SK-N-SH (cell line): ENCODE results near the gene AIMP1. TPM values are rescaled to one million over a fixed set of nuclear protein-coding genes. Genes with fewer than 3 reads are reported as not detected.

Source experiments
- CTCF ChIA-PET: fragments of 300-600, 350-600 bp; formaldehyde crosslinking; extraction: SDS; loops from one replicate; lab custom pipeline; 2021; lab: Yijun Ruan, JAX
- POLR2A ChIA-PET: fragments of 350-600 bp; sonication (Branson Sonifier 250); formaldehyde crosslinking; extraction: SDS; loops from one replicate; lab custom pipeline; 2020; ENCODE audit warnings: antibody characterized with exemption, inconsistent platforms; lab: Yijun Ruan, JAX
- DNase-seq: peaks from one replicate; pipeline ENCODE4 v3.0.0; 2012
- H2AFZ ChIP-seq: fragments of 200-600 bp; sonication (generic); 2 replicates; pipeline ENCODE4 v1.8.1; 2016; ENCODE audit warnings: antibody characterized with exemption, mild to moderate bottlenecking, low read depth
- H3F3A ChIP-seq: fragments of 200-600 bp; sonication (generic); replicated peaks from 2 replicates; pipeline ENCODE3; 2016; ENCODE audit warnings: antibody characterized with exemption, mild to moderate bottlenecking; ENCODE audit not compliant: insufficient read depth
- H3K27ac ChIP-seq, 2 experiments: fragments of 200-500 bp in 1 of 2; fragments of 200-600 bp in 1 of 2; sonication (Bioruptor generic) in 1 of 2; sonication (generic), shearing (Covaris generic) in 1 of 2; 2 replicates each; pipeline versions ENCODE4 v1.5.1 to v1.6.1; 2014 to 2016; ENCODE audit warnings: low read depth in 2 of 2, inconsistent platforms in 1 of 2, low read length in 1 of 2, mild to moderate bottlenecking in 1 of 2, mixed read lengths in 1 of 2
- H3K27me3 ChIP-seq: fragments of 200-600 bp; sonication (generic), shearing (Covaris generic); 2 replicates; pipeline ENCODE4 v1.6.1; 2016; ENCODE audit warnings: mixed run types; ENCODE audit not compliant: insufficient read depth
- H3K36me3 ChIP-seq, 2 experiments: fragments of 200-500 bp in 1 of 2; fragments of 200-600 bp in 1 of 2; sonication (Bioruptor generic) in 1 of 2; sonication (generic) in 1 of 2; replicated peaks in 1 of 2; 2 replicates each; pipeline versions ENCODE3 to v1.5.1; 2014 to 2016; ENCODE audit warnings: low read length in 1 of 2, mild to moderate bottlenecking in 1 of 2; ENCODE audit not compliant: insufficient read depth in 2 of 2, control insufficient read depth in 1 of 2
- H3K4me1 ChIP-seq, 2 experiments: fragments of 200-500 bp in 1 of 2; fragments of 200-600 bp in 1 of 2; sonication (Bioruptor generic) in 1 of 2; sonication (generic), shearing (Covaris generic) in 1 of 2; 2 replicates each; pipeline versions ENCODE4 v1.5.1 to v1.6.1; 2014 to 2016; ENCODE audit warnings: low read depth in 1 of 2, low read length in 1 of 2, mixed run types in 1 of 2; ENCODE audit not compliant: insufficient read depth in 2 of 2, control insufficient read depth in 1 of 2
- H3K4me2 ChIP-seq: fragments of 200-600 bp; sonication (generic), shearing (Covaris generic); 2 replicates; pipeline ENCODE4 v1.6.1; 2017; ENCODE audit warnings: mixed run types
- H3K4me3 ChIP-seq, 2 experiments: fragments of 200-500 bp in 1 of 2; fragments of 200-600 bp in 1 of 2; sonication (Bioruptor generic) in 1 of 2; sonication (generic), shearing (Covaris generic) in 1 of 2; 2 replicates each; pipeline versions ENCODE4 v1.5.1 to v1.8.1; 2014 to 2016; ENCODE audit warnings: low read depth in 2 of 2, inconsistent platforms in 1 of 2, low read length in 1 of 2, mild to moderate bottlenecking in 1 of 2, mixed read lengths in 1 of 2, moderate library complexity in 1 of 2
- H3K79me2 ChIP-seq: fragments of 200-600 bp; sonication (generic); 2 replicates; pipeline ENCODE4 v1.8.1; 2017; ENCODE audit warnings: mild to moderate bottlenecking; ENCODE audit not compliant: insufficient read depth
- H3K9ac ChIP-seq: fragments of 200-600 bp; sonication (generic); 2 replicates; pipeline ENCODE4 v1.6.1; 2017; ENCODE audit warnings: mixed run types
- H3K9me2 ChIP-seq: fragments of 200-600 bp; sonication (generic); 2 replicates; pipeline ENCODE4 v1.6.1; 2017; ENCODE audit warnings: mixed run types
- H3K9me3 ChIP-seq: fragments of 200-600 bp; sonication (generic); 2 replicates; pipeline ENCODE4 v1.6.1; 2017; ENCODE audit warnings: mixed run types, mild to moderate bottlenecking, moderate library complexity
- H4K20me1 ChIP-seq: fragments of 200-600 bp; sonication (generic); 2 replicates; pipeline ENCODE4 v1.6.1; 2017; ENCODE audit warnings: mild to moderate bottlenecking, mixed run types; ENCODE audit not compliant: insufficient read depth
- ELF1 ChIP-seq: IDR thresholded peaks from 2 replicates; pipeline ENCODE4 v1.4.0; 2012
- EP300 ChIP-seq, 2 experiments: IDR thresholded peaks; 2 replicates each; pipeline versions ENCODE4 v1.4.0 to v1.6.1; 2012; ENCODE audit warnings: borderline replicate concordance in 1 of 2, low read depth in 1 of 2, low read length in 1 of 2
- FOXJ3 ChIP-seq: sonication (generic); formaldehyde crosslinking; IDR thresholded peaks from 2 replicates; pipeline ENCODE4 v1.5.1; 2020; ENCODE audit warnings: mild to moderate bottlenecking, missing genetic modification reagents
- GABPA ChIP-seq: IDR thresholded peaks from 2 replicates; pipeline ENCODE4 v1.4.0; 2012; ENCODE audit warnings: low read depth, mild to moderate bottlenecking
- GATA2 ChIP-seq: sonication (generic); formaldehyde crosslinking; IDR thresholded peaks from 2 replicates; pipeline ENCODE4 v1.5.0; 2020; ENCODE audit warnings: mild to moderate bottlenecking, missing genetic modification reagents
- IRF3 ChIP-seq: fragments of 150-350 bp; IDR thresholded peaks from 2 replicates; pipeline ENCODE4 v1.6.1; 2016; ENCODE audit warnings: mild to moderate bottlenecking, low read depth, low read length
- JUND ChIP-seq: IDR thresholded peaks from 2 replicates; pipeline ENCODE4 v1.4.0; 2012
- MEF2A ChIP-seq: IDR thresholded peaks from 2 replicates; pipeline ENCODE4 v1.4.0; 2012; ENCODE audit warnings: low read depth, borderline replicate concordance
- MXI1 ChIP-seq: IDR thresholded peaks from 2 replicates; pipeline ENCODE4 v1.6.1; 2012; ENCODE audit warnings: mild to moderate bottlenecking, low read depth, low read length, improper control_type of control experiment
- NFIC ChIP-seq: IDR thresholded peaks from 2 replicates; pipeline ENCODE4 v1.4.0; 2012; ENCODE audit warnings: borderline replicate concordance
- NRF1 ChIP-seq: IDR thresholded peaks from 2 replicates; pipeline ENCODE4 v1.6.1; 2012; ENCODE audit warnings: low read depth, mild to moderate bottlenecking, low read length
- PBX3 ChIP-seq: IDR thresholded peaks from 2 replicates; pipeline ENCODE4; 2012
- RAD21 ChIP-seq: IDR thresholded peaks from 2 replicates; pipeline ENCODE4 v1.6.1; 2012; ENCODE audit warnings: mild to moderate bottlenecking, low read length
- SIN3A ChIP-seq: IDR thresholded peaks from 2 replicates; pipeline ENCODE4 v1.6.1; 2012; ENCODE audit warnings: low read depth, mild to moderate bottlenecking, low read length, moderate library complexity, borderline replicate concordance
- TAF1 ChIP-seq: IDR thresholded peaks from 2 replicates; pipeline ENCODE4 v1.6.1; 2012; ENCODE audit warnings: low read depth, mild to moderate bottlenecking, low read length, moderate library complexity, borderline replicate concordance
- USF1 ChIP-seq: IDR thresholded peaks from 2 replicates; pipeline ENCODE4 v1.4.0; 2012; ENCODE audit warnings: low read depth, borderline replicate concordance
- USF2 ChIP-seq: fragments of 150-350 bp; IDR thresholded peaks from 2 replicates; pipeline ENCODE4 v1.6.1; 2017; ENCODE audit warnings: antibody characterized with exemption, low read length, low read depth, borderline replicate concordance
- ZBTB33 ChIP-seq: IDR thresholded peaks from 2 replicates; pipeline ENCODE4 v1.4.0; 2012; ENCODE audit warnings: low read depth, borderline replicate concordance
- polyA plus RNA-seq, 3 experiments: library from polyadenylated mRNA; depleted of rRNA; stranded (reverse); fragments of >200 nt; gene quantifications; 2 replicates each; pipeline ENCODE4 v1.2.3, GENCODE V29; 2012
- TF ChIP-seq, protein P1 (sequence below): fragments of 200-600 bp; sonication (generic); IDR thresholded peaks from 2 replicates; pipeline ENCODE4 v1.6.1; 2017; ENCODE audit warnings: antibody characterized with exemption, mild to moderate bottlenecking, moderate library complexity

Gene AIMP1
- polyA plus RNA-seq, 1 of the 3 experiments (the other 2 are of a cell fraction), result 14.0 TPM

- Histone ChIP-seq H3K4me1 (peaks cover 0 to 8% of the 10 kb centered on the region in 2 experiments; a peak in 3 of 4 replicates), H3K79me2 (peaks cover 15% of the 10 kb centered on the region; the same call in 1 of the 2 replicates), H3K9me3 (no peaks in the 10 kb centered on the region), H3K4me2 (no peak overlapping the region), H3K36me3 (peaks cover 31 to 38% of the 10 kb centered on the region in 2 experiments), H3K27ac (peak overlapping the region in 1 of 2 experiments; percentile 2; a peak in 1 of 4 replicates), H3K4me3 (no peak overlapping the region), H4K20me1 (no peaks in the 10 kb centered on the region), H2AFZ (peak overlapping the region; percentile 26; the same call in 1 of the 2 replicates), H3K27me3 (no peaks in the 10 kb centered on the region), H3K9me2 (no peaks in the 10 kb centered on the region), H3K9ac (no peak overlapping the region), H3F3A (peaks cover 8% of the 10 kb centered on the region)
- ChIA-PET CTCF (interaction anchor here (0.8 to 1.1 kb wide), 2 partner anchors 9 to 24 kb away, joined by 3 read pairs; no protein-coding TSS in a partner anchor), POLR2A (interaction anchor here (0.6 kb wide), 1 partner anchor 9 kb away, joined by 4 read pairs; no protein-coding TSS in a partner anchor)
- DNase-seq, result no peak
- TF ChIP-seq MEF2A (no peak), NFIC (no peak), RAD21 (no peak), GATA2 (CRISPR knock-in tag) (no peak), FOXJ3 (CRISPR knock-in tag) (no peak), IRF3 (no peak), JUND (no peak), MXI1 (no peak), ELF1 (no peak), EP300 (IDR thresholded peaks at IDR 0.05; ENCODE audit: borderline replicate concordance in 1 of 2, low read depth in 1 of 2, low read length in 1 of 2) (no peak), SIN3A (no peak), TAF1 (no peak), ZBTB33 (no peak), NRF1 (no peak), USF1 (no peak), PBX3 (no peak), GABPA (no peak), USF2 (no peak)
- TF ChIP-seq, protein P1, sequence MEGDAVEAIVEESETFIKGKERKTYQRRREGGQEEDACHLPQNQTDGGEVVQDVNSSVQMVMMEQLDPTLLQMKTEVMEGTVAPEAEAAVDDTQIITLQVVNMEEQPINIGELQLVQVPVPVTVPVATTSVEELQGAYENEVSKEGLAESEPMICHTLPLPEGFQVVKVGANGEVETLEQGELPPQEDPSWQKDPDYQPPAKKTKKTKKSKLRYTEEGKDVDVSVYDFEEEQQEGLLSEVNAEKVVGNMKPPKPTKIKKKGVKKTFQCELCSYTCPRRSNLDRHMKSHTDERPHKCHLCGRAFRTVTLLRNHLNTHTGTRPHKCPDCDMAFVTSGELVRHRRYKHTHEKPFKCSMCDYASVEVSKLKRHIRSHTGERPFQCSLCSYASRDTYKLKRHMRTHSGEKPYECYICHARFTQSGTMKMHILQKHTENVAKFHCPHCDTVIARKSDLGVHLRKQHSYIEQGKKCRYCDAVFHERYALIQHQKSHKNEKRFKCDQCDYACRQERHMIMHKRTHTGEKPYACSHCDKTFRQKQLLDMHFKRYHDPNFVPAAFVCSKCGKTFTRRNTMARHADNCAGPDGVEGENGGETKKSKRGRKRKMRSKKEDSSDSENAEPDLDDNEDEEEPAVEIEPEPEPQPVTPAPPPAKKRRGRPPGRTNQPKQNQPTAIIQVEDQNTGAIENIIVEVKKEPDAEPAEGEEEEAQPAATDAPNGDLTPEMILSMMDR, result no peak
These were observed 11.7 kb upstream of the AIMP1 start for GRCh38 chr4:106304632-106305031.
